ENCODE data around the gene SIPA1L3.

The SIPA1L3 gene

DNA sequence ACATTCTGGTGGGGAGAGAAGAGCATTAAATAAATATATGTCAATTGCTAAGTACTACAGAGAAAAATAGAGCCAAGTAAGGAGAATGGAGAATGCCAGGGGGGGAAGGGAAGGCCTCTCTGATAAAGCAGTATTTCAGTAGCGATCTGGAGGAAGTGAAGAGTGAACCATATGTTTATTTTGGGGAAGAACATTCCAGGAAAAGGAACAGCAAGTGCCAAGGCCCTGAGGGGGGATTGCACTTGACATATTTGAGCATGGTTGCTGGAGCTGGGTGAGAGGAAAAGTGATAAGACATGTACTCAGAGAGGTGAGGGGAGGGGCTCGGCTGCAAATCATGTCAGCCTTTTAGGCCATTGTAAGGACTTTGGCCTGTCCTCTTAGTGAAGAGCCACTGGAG, 31.0 kb upstream of the SIPA1L3 start:
- DNase-seq (ENCODE audit: low spot score), result no peak
- in situ Hi-C loops (cut with MboI; ENCODE audit: low pct_unique_long_range_greater_than_20kb, low sequenced_read_pairs, unreplicated experiment), result no loop called here
- no peak for TF ChIP-seq CTCF (IDR thresholded peaks at IDR 0.05; ENCODE audit: extremely low read depth, insufficient read depth, missing control alignments)

GRCh38 chr19:37877147-37877546, 29.9 kb upstream of the SIPA1L3 start:
- in situ Hi-C loops (cut with MboI; ENCODE audit: low pct_unique_long_range_greater_than_20kb, low sequenced_read_pairs, unreplicated experiment), result no loop called here
- no peak for DNase-seq (ENCODE audit: low spot score)
- TF ChIP-seq CTCF (IDR thresholded peaks at IDR 0.05; ENCODE audit: extremely low read depth, insufficient read depth, missing control alignments), result no peak

- in situ Hi-C loops (cut with MboI; ENCODE audit: low pct_unique_long_range_greater_than_20kb, low sequenced_read_pairs, unreplicated experiment), result no loop called here
- no peak for DNase-seq (ENCODE audit: low spot score)
- TF ChIP-seq CTCF (IDR thresholded peaks at IDR 0.05; ENCODE audit: extremely low read depth, insufficient read depth, missing control alignments), result no peak
Measured at GRCh38 chr19:37885392-37885791, 21.6 kb upstream of the SIPA1L3 start.

DNA sequence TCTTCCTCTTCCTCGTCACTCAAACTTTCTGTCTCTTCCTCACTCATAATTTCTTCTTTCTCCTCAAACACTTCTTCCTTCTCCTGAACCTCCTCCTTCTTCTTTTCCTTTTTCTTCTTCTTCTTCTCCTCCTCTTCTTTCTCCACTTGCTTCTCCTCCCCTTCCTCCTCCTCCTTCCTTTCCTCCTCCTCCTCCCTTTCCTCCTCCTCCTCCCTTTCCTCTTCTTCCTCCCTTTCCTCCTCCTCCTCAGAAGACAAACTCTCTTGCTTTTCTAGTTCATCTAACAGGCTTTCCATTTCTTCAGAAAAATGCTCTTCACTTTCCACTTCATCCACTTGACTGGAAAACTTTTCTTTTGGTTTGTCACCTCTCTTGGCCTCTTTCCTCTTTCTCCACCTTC, 20.4 kb upstream of the SIPA1L3 start:
- no peak for DNase-seq (ENCODE audit: low spot score)
- in situ Hi-C loops (cut with MboI; ENCODE audit: low pct_unique_long_range_greater_than_20kb, low sequenced_read_pairs, unreplicated experiment), result no loop called here
- TF ChIP-seq CTCF (IDR thresholded peaks at IDR 0.05; ENCODE audit: extremely low read depth, insufficient read depth, missing control alignments), result no peak

DNA sequence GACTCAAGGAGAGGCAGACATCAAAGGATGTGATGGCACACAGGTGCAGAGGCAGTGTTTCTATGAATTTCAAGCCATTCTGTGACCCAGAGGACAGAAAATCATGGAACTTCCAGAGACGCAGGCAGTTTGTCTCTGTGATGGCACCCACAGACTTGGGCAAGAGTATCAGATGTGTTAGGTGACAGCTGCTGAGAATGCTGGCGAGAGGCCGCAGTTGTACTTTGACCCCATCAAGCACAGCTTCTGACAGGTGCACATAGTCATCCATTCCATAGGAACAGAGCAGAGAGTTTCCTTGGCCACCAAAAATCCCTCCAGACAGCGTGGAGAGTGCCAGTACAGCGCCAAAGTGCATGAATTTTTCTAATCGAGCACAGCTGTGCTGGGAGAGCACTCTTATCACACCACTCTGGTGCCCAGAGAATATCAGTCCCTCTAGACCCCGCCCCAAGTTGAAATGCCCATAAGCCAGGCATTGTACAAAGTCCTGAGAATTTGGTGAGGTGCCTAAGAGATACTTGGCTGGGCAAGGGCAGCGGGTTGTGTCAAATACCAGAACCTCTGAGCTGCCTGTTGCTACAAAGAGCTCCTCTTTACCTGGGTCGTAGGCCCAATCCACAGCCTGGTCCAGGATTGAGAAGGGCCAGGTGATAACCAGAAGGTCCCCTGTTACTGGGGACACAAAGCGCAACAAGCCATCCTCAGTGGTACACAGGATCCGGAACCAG, 13.0 kb upstream of the SIPA1L3 start:
- no peak for DNase-seq (ENCODE audit: low spot score)
- no peak for TF ChIP-seq CTCF (IDR thresholded peaks at IDR 0.05; ENCODE audit: extremely low read depth, insufficient read depth, missing control alignments)
- in situ Hi-C loops (cut with MboI; ENCODE audit: low pct_unique_long_range_greater_than_20kb, low sequenced_read_pairs, unreplicated experiment), result no loop called here

DNA sequence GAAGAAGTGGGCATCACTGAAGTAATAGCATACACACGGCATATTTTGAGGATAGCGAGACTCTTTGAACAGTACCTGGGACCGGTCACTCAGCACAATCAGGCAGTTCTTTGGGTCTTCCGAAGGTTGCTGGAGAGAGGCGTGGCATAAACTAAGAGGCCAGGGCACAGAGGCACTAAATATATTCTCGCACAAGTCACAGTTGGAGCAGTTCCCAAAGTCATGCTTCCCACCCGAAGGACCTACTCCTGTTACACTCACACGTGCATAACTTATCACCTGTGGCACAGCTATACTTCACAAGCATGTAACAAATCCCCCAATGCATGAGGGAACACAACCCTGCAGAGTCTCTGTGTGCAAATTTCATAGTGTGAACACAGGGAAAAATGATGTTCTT, 10.8 kb upstream of the SIPA1L3 start:
- no peak for TF ChIP-seq CTCF (IDR thresholded peaks at IDR 0.05; ENCODE audit: extremely low read depth, insufficient read depth, missing control alignments)
- in situ Hi-C loops (cut with MboI; ENCODE audit: low pct_unique_long_range_greater_than_20kb, low sequenced_read_pairs, unreplicated experiment), result no loop called here

More for the DNA sequence above, 10.8 kb upstream of the SIPA1L3 start:
- no peak for DNase-seq (ENCODE audit: low spot score)

All from GM13977 (cell line).